Measurements from ENCODE around the gene AFDN. TPM values are rescaled to one million over a fixed set of nuclear protein-coding genes. Genes with fewer than 3 reads are reported as not detected.

The AFDN gene
- total and polyA plus RNA-seq, 3 donors from 2014 or later = 87.6 to 333 (median 291) TPM

GRCh38 chr6:167870321-167870720 is 43.6 kb downstream of the AFDN start:
- TF ChIP-seq CTCF (IDR thresholded peaks at IDR 0.05) (no peak), POLR2A (IDR thresholded peaks at IDR 0.05) (no peak)
- 55 to 70% methylated on average over 3 of the region's 3 CpGs for WGBS, 2 donors
- no peak for DNase-seq
- intact Hi-C loops (cut with DNase I; ENCODE audit: low total_unique reads) = no loop called here
- no peaks in the 10 kb centered on the region for H3K9me3 ChIP-seq
- H3K36me3 ChIP-seq (ENCODE audit: low read depth, missing control alignments) = no peaks in the 10 kb centered on the region
- H3K27me3 ChIP-seq = no peaks in the 10 kb centered on the region
- H3K27ac ChIP-seq = no peak overlapping the region
- H3K4me3 ChIP-seq = no peak overlapping the region
- H3K4me1 ChIP-seq = no peaks in the 10 kb centered on the region

GRCh38 chr6:167872538-167873210 is 46.0 kb downstream of the AFDN start:
- 95 to 96% methylated on average over 2 of the region's 2 CpGs for WGBS, 2 donors

GRCh38 chr6:167877994-167878779 is 51.5 kb downstream of the AFDN start:
- TF ChIP-seq CTCF (IDR thresholded peaks at IDR 0.05) = no peak
- TF ChIP-seq POLR2A (IDR thresholded peaks at IDR 0.05) = no peak
- Histone ChIP-seq H3K27me3 (no peaks in the 10 kb centered on the region), H3K4me3 (no peak overlapping the region), H3K4me1 (no peaks in the 10 kb centered on the region), H3K27ac (no peak overlapping the region), H3K9me3 (no peaks in the 10 kb centered on the region), H3K36me3 (ENCODE audit: low read depth, missing control alignments) (no peaks in the 10 kb centered on the region)
- 88 to 96% methylated on average over 9 of the region's 9 CpGs for WGBS, 2 donors
- intact Hi-C loops (cut with DNase I; ENCODE audit: low total_unique reads) = no loop called here
- DNase-seq = no peak

More at GRCh38 chr6:167872538-167873210, 46.0 kb downstream of the AFDN start:
- H3K27me3 ChIP-seq = no peaks in the 10 kb centered on the region
- TF ChIP-seq CTCF (IDR thresholded peaks at IDR 0.05) (no peak), POLR2A (IDR thresholded peaks at IDR 0.05) (no peak)
- no peak overlapping the region for H3K4me3 ChIP-seq
- H3K9me3 ChIP-seq = no peaks in the 10 kb centered on the region
- H3K4me1 ChIP-seq = no peaks in the 10 kb centered on the region
- no peak overlapping the region for H3K27ac ChIP-seq
- intact Hi-C loops (cut with DNase I; ENCODE audit: low total_unique reads) = no loop called here
- DNase-seq = no peak
- H3K36me3 ChIP-seq (ENCODE audit: low read depth, missing control alignments) = no peaks in the 10 kb centered on the region

- H3K36me3 ChIP-seq (ENCODE audit: low read depth, missing control alignments) = no peaks in the 10 kb centered on the region
- H3K27ac ChIP-seq = no peak overlapping the region
- no peak for DNase-seq
- TF ChIP-seq POLR2A (IDR thresholded peaks at IDR 0.05) = no peak
- no peak for TF ChIP-seq CTCF (IDR thresholded peaks at IDR 0.05)
- no peaks in the 10 kb centered on the region for H3K27me3 ChIP-seq
- H3K4me3 ChIP-seq = no peak overlapping the region
- H3K4me1 ChIP-seq = no peaks in the 10 kb centered on the region
- WGBS, 2 donors = 93 to 97% methylated on average over 1 of the region's 1 CpG
- H3K9me3 ChIP-seq = no peaks in the 10 kb centered on the region
- intact Hi-C loops (cut with DNase I; ENCODE audit: low total_unique reads) = no loop called here
Observed at GRCh38 chr6:167879612-167880011, 52.9 kb downstream of the AFDN start.
